Smooth muscle cell (in vitro differentiated cells): ENCODE data around the gene CTSZ. TPM values are rescaled to one million over a fixed set of nuclear protein-coding genes. Genes with fewer than 3 reads are reported as not detected.

ENCODE experiments used
- DNase-seq: peaks from one replicate; lab custom pipeline; 2025; ENCODE audit not compliant: unreplicated experiment; lab: John Stamatoyannopoulos, UW
- H2AFZ ChIP-seq: fragments of 200-600 bp; sonication (generic); 2 replicates; pipeline ENCODE4 v1.6.0; 2016; ENCODE audit warnings: antibody characterized with exemption, low read depth, mild to moderate bottlenecking
- H3F3A ChIP-seq: fragments of 200-600 bp; sonication (generic); 2 replicates; pipeline ENCODE4 v1.6.0; 2017; ENCODE audit warnings: antibody characterized with exemption, low read depth
- H3K27ac ChIP-seq: fragments of 200-600 bp; sonication (generic); 2 replicates; pipeline ENCODE4 v1.5.1; 2016; ENCODE audit warnings: low read depth, mild to moderate bottlenecking
- H3K27me3 ChIP-seq: fragments of 200-600 bp; sonication (generic); 2 replicates; pipeline ENCODE4 v1.6.1; 2016; ENCODE audit warnings: low read depth, mild to moderate bottlenecking
- H3K36me3 ChIP-seq: fragments of 200-600 bp; sonication (generic); 2 replicates; pipeline ENCODE4 v1.5.1; 2016; ENCODE audit warnings: low read depth
- H3K4me1 ChIP-seq: fragments of 200-600 bp; sonication (generic); 2 replicates; pipeline ENCODE4 v1.5.1; 2016; ENCODE audit warnings: low read depth
- H3K4me2 ChIP-seq: fragments of 200-600 bp; sonication (generic); 2 replicates; pipeline ENCODE4 v1.6.0; 2016; ENCODE audit warnings: mild to moderate bottlenecking
- H3K4me3 ChIP-seq: fragments of 200-600 bp; sonication (generic); 2 replicates; pipeline ENCODE4 v1.5.1; 2016; ENCODE audit warnings: mild to moderate bottlenecking
- H3K79me2 ChIP-seq: fragments of 200-600 bp; sonication (generic); 2 replicates; pipeline ENCODE4 v1.6.0; 2016; ENCODE audit warnings: low read depth, mild to moderate bottlenecking
- H3K9ac ChIP-seq: fragments of 200-600 bp; sonication (generic); 2 replicates; pipeline ENCODE4 v1.6.0; 2016; ENCODE audit warnings: low read depth
- H3K9me3 ChIP-seq: fragments of 200-600 bp; sonication (generic); replicated peaks from 2 replicates; pipeline ENCODE4 v1.5.1; 2016; ENCODE audit warnings: low read depth
- H4K20me1 ChIP-seq: fragments of 200-600 bp; sonication (generic); 2 replicates; pipeline ENCODE4 v1.6.0; 2016; ENCODE audit warnings: low read depth
- CTCF ChIP-seq: fragments of 200-600 bp; sonication (generic); IDR thresholded peaks from 2 replicates; pipeline ENCODE4 v1.5.1; 2017; ENCODE audit warnings: borderline replicate concordance, mild to moderate bottlenecking, antibody characterized with exemption; ENCODE audit not compliant: insufficient read depth, poor library complexity, severe bottlenecking
- WGBS: methylation state at CpG from one replicate; pipeline ENCODE4 v1.1.7; 2016; ENCODE audit warnings: low lambda C conversion rate; 5-methylcytosine and 5-hydroxymethylcytosine counted together
- polyA plus RNA-seq: library from polyadenylated mRNA; unstranded; fragments of >200 nt; fragmentation: Nextera tagmentation; extraction: Ambion mirVana; gene quantifications from 2 replicates; pipeline ENCODE4 v1.2.1, GENCODE V29; 2016
- total RNA-seq: library from RNA; depleted of rRNA; stranded (reverse); fragments of >200 nt; gene quantifications from 2 replicates; pipeline ENCODE4 v1.2.3, GENCODE V29; 2014

CTSZ gene
- total and polyA plus RNA-seq, 2 experiments from 2014 or later: 12.7 to 151 TPM

DNA sequence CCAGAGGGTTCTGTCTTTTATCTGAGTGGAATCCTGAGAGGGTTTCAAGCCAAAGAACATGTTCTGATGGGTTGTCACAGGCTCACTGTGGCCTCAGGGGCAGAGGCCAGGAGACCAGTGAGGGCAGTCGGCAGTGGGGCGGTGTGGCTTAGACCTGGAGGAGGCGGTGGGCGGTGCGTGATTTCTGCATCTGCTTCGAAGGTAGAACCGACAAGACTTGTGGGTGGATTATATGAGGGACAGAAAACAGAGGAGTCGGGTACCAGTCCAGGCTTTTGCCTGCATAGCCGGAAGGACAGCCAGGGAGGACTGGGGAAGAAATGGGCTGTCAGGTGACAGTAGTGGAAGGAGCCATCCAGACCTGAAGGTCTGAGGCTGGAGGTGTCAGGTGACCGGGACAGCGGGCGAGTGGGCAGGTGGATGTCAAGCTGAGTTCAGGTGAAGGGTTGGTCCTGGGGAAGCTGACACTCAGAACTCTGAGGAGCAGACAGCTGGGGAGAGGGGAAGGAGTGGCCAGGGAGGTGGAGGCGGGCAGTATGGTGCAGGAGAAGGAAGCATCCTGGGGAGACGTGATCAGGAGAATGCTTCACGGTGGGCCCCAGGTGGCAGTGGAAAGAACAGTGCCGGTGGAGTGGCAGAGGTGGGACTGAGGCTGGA is 3.1 kb downstream of the CTSZ start:
- no peak overlapping the region for H3K9ac ChIP-seq
- no peak for DNase-seq
- peaks cover 11% of the 10 kb centered on the region for H3K4me1 ChIP-seq
- H3K27ac ChIP-seq: no peak overlapping the region
- no peak overlapping the region for H2AFZ ChIP-seq
- no peak overlapping the region for H3K4me3 ChIP-seq
- H3K4me2 ChIP-seq: no peak overlapping the region
- no peaks in the 10 kb centered on the region for H3F3A ChIP-seq
- no peaks in the 10 kb centered on the region for H3K9me3 ChIP-seq
- H3K36me3 ChIP-seq: no peaks in the 10 kb centered on the region
- WGBS: 97% methylated on average over 16 of the region's 16 CpGs
- H4K20me1 ChIP-seq: peaks cover 8% of the 10 kb centered on the region
- TF ChIP-seq CTCF: no peak
- H3K27me3 ChIP-seq: no peaks in the 10 kb centered on the region
- H3K79me2 ChIP-seq: peaks cover 18% of the 10 kb centered on the region

DNA sequence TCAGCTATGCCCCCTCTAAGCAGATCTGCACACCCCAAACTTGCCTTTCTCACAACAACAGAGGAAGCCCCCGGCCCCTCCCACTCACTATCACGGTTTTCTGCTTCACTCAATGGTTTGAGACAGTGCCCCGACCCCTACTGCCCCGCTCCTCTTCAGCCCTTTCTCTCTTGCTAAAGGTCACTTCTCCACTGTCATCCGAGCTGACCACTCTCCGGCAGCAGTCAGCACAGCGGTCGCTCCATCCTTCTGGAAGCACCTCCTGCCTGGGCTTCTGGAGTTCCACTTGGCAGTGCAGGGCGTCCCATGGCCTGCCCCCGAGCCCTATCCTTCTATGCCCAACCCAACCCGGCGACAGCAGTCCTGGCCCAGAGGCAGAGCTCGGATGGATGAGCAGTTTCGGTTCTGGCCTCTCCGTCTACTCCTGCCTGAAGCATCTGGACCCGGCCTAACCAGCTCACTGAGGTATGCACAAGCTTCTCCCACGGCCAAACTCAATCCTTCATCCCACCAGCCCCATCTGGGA is 4.1 kb downstream of the CTSZ start:
- no peaks in the 10 kb centered on the region for H3K27me3 ChIP-seq
- peaks cover 8% of the 10 kb centered on the region for H4K20me1 ChIP-seq
- TF ChIP-seq CTCF: no peak
- H3F3A ChIP-seq: no peaks in the 10 kb centered on the region
- no peak overlapping the region for H3K27ac ChIP-seq
- peaks cover 18% of the 10 kb centered on the region for H3K79me2 ChIP-seq
- no peak overlapping the region for H3K4me3 ChIP-seq
- H3K4me2 ChIP-seq: no peak overlapping the region
- H2AFZ ChIP-seq: no peak overlapping the region
- H3K36me3 ChIP-seq: peaks cover 2% of the 10 kb centered on the region
- H3K9me3 ChIP-seq: no peaks in the 10 kb centered on the region
- DNase-seq: no peak
- H3K9ac ChIP-seq: no peak overlapping the region
- peaks cover 11% of the 10 kb centered on the region for H3K4me1 ChIP-seq
- WGBS: 94% methylated on average over 17 of the region's 17 CpGs

DNA sequence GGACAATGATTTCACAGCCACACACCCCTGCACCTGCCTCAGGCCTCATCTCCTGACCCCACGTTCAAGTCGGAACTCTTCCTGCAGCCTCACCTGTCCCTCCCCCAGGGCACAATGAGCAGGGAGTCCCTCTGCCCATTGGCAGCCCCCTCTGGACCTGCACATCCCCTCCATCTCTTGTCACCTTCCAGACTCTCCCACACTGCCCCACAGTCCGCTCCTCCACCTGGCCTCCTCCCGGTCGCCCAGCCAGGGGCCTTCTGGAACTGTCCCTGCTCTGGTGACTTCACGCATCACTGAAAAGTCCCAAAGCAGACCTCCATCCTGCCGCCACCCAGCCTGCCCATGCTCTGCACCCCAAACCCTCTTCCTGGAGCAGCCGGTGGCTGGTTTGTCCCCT is 4.7 kb downstream of the CTSZ start:
- Histone ChIP-seq H2AFZ (no peak overlapping the region), H3K9ac (no peak overlapping the region), H3F3A (no peaks in the 10 kb centered on the region), H3K27me3 (no peaks in the 10 kb centered on the region), H3K4me3 (no peak overlapping the region), H3K36me3 (peaks cover 7% of the 10 kb centered on the region), H4K20me1 (peaks cover 8% of the 10 kb centered on the region), H3K79me2 (peaks cover 18% of the 10 kb centered on the region), H3K27ac (no peak overlapping the region), H3K9me3 (no peaks in the 10 kb centered on the region), H3K4me2 (no peak overlapping the region), H3K4me1 (peaks cover 9% of the 10 kb centered on the region)
- TF ChIP-seq CTCF: no peak
- WGBS: over 99% methylated on average over 7 of the region's 8 CpGs
- no peak for DNase-seq
